Inflammatory macrophage treated with lipopolysaccharide for 4 hours (primary cell): ENCODE results near the gene SBSN.

Source experiments
- DNase-seq: peaks from one replicate; pipeline ENCODE4 v3.0.0-alpha.2; 2020

Gene SBSN, protein sequence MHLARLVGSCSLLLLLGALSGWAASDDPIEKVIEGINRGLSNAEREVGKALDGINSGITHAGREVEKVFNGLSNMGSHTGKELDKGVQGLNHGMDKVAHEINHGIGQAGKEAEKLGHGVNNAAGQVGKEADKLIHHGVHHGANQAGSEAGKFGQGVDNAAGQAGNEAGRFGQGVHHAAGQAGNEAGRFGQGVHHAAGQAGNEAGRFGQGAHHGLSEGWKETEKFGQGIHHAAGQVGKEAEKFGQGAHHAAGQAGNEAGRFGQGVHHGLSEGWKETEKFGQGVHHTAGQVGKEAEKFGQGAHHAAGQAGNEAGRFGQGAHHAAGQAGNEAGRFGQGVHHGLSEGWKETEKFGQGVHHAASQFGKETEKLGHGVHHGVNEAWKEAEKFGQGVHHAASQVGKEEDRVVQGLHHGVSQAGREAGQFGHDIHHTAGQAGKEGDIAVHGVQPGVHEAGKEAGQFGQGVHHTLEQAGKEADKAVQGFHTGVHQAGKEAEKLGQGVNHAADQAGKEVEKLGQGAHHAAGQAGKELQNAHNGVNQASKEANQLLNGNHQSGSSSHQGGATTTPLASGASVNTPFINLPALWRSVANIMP

DNA sequence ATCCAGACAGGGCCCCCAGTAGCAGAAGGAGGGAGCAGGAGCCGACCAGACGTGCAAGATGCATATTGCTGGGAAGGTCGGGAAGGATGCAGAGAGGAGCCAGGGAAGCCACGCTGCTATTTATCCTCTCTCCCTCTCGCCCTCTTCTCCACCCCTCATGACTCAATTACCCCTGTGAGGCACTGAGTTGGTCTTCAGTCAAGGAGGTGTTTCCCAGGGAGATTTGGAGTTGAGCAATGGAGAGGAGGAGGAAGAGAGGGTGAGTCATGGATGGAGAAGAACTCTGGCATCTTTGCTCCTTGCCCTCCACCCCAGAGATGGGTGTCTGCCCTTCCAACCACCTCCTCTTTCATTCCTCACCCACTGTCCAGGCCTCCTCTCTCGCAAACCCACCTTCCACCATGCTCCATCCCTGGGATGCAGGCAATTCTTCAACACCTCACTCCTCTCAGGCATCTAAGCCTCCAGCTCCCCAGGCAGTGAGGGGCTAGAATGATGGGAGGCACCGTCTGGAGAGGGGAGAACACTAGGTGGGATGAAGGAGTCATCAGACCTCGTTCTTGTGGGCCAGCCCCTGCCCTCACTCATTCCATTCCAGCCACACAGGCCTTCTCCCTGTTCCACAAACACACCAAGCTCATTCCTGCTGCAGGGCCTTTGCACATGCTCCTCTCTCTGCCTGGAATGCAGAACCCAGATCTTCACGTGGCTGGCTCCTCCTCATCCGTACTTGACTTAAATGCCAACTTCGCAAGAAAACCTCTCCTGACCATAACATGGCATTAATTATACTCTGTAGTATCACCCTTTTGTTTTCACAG, at the start of gene SBSN:
SBSN (minus strand) TSS at position 94 of the 821 bp plus-strand sequence; CDS start at position 64, 30 bp downstream.
- DNase-seq: peak; percentile 51

DNA sequence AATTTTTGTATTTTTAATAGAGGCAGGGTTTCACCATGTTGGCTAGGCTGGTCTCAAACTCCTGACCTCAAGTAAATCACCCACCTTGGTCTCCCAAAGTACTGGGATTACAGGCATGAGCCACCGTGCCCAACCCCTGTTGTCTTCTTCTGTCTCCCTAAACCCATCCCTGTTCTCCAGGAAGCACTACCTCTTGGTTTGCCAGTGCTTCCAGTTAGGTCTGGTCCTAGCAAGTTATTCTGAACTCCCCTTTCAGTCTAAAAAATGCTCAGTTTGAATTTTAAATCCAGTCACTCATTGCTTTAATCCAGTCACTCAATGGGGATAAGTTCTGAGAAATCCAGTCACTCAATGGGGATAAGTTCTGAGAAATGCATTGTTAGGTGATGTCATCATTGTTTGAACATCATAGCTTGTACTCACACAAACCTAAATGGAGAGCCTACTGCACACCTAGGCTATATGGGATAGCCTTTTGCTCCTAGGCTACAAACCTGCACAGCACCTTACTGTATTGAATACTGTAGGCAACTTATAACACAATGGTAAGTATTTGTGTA, 43.4 kb upstream of the SBSN start:
- no peak for DNase-seq

DNA sequence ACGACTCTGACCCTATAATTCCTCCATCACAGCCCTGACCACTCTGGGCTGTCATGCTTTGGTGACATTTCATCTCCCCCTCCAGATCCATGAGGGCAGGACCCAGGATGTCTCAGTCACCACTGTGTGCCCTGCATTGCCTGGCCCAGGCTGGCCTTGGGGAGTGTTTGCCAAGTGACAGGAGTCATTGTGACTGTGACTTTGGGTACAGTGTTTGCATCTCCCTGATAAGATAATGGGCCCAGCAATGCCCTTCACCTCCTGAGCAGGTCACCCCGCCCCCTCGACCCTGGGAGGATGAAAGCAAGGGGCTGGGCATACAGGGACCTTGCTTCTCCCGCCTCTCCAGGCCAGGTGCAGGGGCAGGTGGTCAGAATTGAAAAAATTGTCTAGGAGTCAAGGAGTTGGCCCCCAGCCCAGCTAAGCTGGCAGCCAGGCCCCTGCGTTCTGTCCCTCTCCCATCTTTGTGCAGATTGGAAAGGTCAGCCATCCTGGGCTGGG, 41.2 kb upstream of the SBSN start:
- DNase-seq: no peak

DNA sequence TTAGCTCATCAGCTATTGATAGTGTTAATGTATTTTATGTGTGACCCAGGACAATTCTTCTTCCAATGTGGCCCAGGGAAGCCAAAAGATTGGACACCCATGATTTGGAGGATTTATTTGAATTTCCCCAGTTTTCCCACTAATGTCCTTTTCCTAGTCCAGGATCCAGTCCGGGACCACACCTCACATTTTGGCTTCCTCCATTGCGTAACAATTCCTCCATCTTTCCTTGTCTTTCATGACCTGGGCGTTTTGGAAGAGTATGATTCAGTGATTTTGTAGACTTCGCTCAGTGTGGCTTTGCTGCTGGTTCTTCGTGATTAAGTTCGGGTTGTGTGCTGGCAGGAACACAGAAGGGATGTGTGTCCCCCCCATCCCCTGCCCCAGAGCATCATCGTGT, 38.6 kb upstream of the SBSN start:
- DNase-seq: no peak

DNA sequence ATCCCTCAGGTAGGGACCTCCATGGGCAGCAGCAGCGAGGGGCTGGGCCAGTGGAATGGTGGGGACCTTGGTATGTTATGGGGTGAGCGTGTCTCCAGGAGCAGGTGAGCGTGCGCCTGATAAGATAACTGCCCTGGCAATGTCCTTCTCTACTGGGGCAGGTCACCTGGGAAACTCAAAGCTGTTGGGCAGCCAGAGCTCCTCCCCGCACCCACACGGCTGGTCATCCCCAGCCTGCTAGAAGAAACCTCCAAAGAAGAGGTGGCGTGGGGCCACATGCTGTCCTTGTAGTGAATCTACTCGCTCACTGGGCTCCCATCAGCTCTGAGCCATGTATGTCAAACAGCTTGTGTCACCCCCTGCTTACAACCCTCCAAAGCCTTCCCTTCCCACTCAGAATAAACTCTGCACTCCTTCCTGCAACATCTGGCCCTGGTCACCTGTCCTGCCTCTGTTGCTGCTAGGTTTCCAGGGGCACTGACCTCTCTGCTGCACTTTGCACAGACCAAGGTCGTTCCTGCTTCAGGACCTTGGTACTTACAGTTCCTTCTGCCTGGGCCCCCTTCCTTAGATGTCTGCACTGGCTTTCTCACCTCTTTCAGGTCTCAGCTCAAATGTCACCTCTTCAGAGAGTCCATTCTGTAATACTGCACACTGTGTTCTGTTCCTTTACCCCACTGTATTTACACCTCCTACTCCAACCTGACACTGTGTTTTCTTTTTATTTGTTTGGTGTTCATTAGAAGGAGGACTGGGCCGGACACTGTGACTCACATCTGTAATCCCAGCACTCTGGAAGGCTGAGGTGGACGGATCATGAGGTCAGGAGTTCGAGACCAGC, 37.1 kb upstream of the SBSN start:
- DNase-seq: no peak

DNA sequence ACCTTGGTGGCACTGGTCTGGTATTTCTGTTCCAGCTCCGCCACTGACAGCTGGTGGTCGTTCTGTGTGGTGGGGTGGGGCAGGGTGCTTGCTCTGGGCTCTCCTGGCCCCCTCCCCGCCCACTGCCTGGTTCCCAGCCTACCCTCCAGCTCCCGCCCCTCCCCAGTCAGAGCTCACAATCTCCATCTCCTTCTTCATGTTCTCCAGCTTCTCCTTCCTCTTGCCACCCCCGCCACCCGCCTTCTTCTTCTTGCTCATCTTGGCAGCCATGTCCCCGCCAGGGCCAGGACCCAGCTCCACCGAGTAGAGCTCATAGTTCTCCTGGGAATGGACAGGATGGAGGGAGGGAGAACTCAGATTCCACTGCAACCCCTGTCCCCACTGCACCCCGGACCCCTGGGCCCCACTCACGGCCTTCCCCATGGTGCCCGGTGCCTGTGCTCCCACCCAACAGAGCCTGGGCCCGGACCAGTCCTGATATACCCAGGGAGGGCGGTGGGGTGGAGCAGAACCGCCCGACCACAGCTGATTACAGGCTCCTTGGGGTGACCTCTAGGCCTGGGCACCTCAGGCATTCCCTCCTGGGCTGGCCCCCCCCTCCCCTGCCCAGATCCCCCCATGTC, 35.2 kb upstream of the SBSN start, which contains the start of gene ATP4A:
ATP4A (minus strand) TSS at position 452 of the 623 bp plus-strand sequence; CDS start at position 423, 29 bp downstream.
- no peak for DNase-seq

DNA sequence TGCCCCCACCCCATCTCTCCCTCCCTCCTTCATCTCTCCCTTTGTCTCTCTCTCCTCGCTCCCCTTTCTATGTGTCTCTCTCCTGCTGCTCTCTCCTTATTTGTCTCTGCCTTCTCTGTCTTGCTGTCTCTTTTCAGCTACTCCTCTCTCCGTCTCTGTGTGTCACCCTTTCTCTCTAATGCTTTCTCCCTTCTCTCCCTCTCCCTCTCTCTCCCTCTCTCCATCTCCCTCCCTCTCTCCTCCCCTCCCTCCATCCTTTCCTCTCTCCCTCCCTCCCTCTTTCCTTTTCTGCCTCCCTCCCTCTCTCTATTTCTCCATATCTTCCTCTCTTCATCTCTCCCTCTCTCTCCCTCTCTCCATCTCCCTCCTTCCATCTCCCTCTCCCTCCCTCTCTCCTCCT, 34.7 kb upstream of the SBSN start:
- DNase-seq: no peak

DNA sequence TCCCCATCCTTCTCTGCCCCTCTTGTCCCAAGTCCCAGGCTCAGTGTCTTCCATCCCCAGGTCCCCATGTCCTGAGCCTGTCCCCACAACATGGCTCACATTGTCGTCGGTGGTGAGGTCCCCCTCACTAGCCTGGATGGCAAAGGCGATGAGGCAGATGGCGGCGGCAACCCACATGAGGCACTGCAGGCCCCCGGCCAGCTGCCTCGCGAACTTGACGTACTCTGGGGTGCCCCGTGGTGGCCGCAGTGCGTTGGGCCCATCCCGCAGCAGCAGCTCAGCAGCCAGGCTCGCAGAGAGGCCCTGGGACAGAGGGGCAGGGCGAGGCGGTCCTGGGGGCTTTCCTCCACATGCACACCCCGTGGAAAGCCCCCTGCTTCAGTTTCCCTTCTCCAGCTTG, 34.2 kb upstream of the SBSN start:
- DNase-seq: no peak

DNA sequence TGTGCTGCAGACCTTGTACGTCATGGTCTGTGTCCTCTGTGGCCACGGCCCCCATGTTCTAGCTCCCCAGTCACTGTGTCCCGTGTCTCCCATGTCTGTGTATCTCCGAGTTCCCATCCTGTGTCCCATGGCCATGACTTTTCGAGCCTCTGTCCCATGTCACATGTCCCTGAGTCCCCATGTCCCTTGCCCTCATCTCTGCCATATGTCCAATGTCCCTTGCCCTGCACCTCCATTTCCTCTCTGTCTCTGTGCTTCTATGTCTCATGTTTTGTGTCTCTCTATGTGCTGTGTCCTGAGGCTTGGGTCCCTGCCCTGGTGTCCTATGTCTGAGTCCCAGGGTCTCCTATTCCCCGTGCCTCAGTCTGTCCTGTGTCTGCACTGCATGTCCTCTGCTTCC, 33.3 kb upstream of the SBSN start:
- no peak for DNase-seq

DNA sequence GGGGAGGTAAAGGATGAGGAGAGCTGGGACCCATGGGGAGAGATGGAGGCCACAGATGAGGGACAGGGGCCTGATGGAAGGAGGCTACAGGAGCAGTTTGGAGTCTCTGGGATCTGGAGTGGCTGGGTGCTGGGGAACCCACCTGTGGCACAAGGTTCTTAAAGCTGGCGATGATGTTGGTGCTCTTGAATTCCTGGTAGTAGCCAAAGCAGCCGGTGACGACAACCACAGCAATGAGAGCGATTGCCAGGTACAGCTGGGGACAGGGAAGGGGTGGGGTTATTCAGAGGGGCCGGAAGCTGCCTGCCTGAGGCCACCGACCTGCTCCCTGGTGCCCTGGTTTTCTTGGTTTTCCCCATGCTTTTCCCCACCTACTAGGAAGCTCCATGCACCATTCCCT, 32.6 kb upstream of the SBSN start:
- no peak for DNase-seq

DNA sequence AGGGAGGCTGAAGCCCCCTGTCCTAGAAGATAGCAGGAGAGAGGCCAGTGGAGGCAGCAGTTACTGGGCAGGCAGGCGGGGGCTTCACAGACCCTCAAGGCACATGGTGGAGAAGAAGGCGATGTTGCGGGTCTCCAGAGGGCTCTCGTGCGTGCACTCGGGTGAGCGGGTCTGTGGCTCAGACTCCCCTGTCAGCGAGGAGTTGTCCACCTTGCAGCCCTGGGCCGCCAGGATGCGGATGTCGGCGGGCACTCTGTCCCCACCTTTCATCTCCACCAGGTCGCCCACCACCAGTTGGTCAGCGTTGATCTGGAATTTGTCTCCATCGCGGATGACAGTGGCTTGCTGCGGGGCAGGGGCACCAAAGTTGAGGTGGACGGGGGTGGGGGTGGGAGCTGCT, 32.2 kb upstream of the SBSN start:
- DNase-seq: no peak

DNA sequence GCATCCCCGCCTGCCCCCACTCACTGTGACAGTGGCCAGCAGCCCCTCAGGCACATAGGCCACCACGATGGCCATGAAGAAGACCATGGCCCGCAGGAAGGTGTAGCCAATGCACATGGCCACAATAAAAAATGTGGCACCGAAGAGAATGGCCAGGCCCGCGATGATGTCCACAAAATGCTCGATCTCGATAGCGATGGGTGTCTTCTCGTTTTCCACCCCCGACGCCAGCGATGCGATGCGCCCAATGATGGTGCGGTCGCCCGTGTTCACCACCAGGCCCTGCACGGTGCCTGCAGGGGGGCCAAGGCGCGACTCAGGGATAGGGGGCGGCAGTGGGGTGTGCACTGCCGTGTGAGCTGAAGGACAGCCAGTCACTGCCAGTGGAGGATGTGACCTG, 31.7 kb upstream of the SBSN start:
- no peak for DNase-seq

DNA sequence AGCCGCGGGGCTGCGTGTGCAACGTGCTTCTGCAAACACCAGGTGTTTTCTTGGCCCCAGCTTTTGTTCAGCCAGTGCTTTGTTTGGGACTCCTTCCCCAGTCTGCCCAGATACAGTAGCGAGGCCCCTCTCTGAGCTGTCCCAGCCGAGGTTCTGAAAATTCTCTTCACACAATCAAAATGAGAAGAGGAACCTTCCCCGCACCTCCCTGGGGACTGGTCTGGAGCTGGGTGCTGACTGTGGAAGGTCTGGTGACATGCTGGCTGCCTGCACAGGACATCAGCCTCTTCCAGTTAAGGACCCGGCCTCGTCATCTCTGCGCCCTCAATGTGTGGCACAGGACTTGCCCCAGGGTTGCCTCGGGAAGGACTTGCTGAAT, 31.2 kb upstream of the SBSN start:
- no peak for DNase-seq

DNA sequence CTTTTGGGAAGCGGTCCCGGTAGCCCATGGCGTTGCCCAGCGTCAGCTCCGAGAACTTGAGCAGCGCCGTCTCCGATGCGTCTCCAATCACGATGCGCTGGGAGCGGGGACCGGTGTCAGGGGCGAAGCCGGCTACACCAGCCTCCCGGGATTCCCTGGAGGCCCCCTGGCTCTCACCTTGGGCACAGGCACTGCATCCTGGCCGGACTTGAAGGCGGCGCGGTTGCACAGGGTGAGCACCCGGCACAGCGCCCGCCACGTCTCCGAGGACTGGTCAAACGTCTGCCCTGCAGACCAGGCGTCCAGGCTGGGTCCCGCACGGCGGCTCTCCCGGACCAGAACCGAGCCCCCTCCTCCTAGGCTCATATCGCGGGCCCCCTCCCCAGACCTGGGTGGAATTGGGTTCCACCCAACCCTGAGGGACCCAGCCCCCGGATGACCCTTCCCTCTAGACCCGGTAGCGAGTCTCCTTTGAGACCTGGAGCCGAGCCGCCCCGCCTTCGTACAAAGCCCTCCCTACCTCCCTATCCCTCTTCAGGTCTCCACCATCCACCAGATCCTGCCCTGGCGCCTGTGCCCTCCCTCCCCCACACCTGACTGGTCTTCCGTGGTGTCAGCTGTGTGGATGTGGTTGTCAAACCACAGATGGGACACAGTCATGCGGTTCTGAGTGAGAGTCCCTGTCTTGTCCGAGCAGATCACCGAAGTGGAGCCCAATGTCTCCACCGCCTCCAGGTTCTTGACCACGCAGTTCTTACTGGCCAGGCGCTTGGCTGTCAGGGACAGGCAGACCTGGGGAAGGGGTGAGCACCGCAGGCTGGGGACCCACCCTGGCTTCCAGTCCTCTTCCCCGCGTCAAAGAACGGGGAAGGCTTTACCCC, 30.5 kb upstream of the SBSN start:
- no peak for DNase-seq

DNA sequence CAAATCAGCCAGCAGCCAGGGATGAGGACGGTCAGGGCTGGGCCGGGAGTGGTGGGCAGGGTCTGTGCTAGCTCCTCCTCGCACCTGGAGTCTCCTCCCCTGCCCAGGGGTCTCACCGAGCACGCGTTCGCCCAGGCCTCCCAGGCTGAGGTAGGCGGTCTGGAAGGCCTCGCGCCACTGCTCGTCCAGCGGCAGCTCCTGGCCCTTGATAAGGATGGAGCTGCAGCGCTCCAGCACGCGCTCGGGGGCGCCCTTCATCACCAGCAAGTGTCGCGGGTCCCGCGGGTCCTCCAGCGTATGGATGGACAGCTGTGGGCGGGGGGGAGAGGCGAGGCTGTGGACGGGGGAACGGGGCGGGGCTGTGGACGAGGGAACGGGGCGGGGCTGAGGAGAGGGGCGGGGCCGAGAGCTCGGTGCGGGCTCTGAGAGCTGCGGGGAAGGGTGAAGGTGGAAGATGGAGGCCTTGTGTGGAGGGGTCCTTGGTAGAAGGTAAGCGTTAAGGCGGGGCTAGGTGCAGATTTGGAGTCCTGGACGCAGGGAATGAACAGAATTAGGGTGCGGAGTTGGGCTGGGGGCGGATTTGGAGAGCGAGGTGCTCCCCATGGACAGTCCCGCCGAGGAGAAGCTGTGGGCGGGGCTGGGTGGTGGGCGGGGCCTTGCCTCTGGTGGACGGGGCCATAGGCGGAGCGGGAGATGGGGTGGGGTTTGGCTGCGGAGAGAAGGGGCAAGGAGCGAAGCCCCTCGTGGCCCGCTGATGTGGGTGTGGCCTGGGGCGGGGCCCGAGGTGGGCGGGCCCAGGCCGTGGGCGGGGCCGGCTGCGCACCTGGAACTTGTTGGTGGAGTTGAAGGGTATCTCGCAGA, 29.7 kb upstream of the SBSN start:
- peak; percentile 37 for DNase-seq

DNA sequence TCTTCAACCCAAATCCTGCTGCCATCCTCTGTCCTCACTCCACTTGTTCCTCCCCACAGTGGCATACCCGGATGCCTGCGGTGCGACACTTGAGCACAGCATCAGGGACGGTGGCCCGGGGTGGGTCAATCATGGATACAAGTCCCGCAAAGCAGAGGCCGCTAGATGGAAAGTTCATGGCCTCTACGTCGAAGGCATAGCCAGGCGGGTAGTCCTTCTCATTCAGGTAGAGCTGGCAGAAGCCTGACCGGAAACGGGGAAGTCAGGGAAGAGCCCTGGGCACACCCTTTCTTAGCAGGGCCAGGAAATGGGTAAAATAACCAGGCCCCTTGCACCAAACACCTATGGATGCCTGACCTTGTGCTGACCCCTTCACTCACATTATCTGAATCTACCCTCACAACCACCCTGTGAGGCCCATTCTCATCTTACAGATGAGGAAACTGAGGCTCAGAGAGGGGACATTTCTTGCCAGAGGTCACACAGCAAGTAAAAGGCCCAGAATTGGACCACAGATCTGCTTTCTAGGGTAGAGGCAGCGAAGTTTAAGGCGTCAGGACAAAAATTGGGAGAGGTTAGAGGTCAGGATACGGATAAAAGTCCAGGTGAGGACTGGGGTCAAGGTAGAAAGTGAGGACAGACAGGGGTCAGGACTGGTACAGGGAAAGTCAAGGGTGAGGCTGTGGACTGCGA, 28.9 kb upstream of the SBSN start:
- no peak for DNase-seq

DNA sequence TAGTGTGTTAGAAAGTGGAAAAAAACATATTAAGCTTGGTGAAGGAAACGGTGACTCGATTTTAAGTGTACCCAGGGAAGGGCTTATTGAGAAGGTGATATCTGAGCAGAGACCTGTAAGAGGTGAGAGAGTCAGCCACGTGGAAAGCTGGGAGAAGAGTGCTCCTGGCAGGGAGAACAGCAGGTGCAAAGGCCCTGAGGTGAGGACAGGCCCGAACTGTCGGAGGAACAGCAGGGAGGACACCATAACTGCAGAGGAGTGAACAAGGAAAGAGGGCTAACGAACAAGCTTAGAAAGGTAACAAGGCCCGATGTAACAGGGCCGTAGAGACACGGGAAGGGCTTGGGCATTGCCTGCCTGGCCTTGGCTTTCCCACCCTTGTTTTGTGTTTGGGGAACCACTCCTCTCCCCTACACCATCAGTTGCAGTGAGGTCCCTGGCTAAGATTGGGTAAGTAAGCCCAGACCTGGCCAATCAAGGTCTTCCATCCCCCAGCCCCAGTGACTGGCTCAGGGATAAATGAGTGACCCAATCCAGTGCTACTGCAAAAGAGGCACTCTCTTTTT, 28.0 kb upstream of the SBSN start:
- no peak for DNase-seq

DNA sequence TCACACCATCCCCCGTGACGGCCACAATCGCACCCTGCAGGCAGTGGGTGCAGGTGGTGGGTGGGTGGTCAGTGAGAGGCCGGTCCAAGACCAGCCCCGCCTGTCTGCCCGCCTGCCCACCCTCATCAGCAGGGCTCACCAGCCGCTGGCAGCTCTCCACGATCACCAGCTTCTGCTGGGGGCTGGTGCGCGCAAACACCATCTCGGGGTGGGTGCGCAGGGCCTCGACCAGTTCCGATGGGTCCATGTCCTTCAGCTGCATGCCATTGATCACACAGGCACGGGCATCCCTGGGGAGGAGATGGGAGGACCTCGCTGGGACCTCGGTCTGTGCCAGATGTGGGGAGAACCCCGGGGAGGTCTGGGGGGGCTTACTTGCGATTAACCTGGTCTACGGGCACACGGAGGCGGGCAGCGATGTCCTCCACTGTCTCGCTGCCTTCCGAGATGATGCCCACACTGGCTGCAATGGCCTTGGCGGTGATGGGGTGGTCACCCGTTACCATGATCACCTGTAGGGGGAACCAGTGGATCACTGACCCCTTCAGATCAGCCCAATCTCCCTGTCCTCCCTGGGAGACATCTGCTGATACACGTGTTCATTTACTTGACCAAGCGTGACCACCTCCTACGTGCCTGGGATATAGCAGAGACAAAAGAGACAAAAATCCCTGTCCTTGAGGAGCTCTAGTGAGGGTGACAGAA, 27.3 kb upstream of the SBSN start:
- DNase-seq: no peak
